ENCODE data around the gene LRRC4C.

GRCh38 chr11:40716344-40717130 lies 742.9 kb downstream of the LRRC4C start:
- TF ChIP-seq CTCF (IDR thresholded peaks at IDR 0.05), result no peak
- TF ChIP-seq EZH2phosphoT487 (IDR thresholded peaks at IDR 0.05), result no peak
